GM12873 (cell line): ENCODE measurements around the gene PLCH1.

Experiments
- CTCF ChIP-seq: IDR thresholded peaks from 2 replicates; pipeline ENCODE4 v1.5.1; 2012; ENCODE audit warnings: low read depth, mild to moderate bottlenecking, moderate library complexity, low read length, control low read depth; ENCODE audit not compliant: insufficient read depth; ENCODE audit errors: missing control alignments

The PLCH1 gene

DNA sequence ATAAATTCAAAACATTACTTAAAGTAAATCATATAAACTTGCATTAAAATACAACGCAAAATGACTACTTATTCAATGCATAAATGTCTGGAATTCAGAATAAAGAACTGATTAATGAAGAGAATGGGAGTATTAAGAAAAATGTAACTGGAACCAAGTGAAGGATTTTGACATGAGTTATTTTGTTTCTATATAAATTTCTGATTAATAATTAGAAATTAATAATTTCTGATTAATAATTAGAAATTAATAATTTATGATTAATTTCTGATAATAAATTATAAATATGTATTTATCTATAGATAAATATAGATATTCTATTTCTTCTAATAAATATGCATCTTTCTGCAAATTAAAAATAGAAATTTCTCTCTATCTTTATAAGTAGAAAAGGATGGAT lies 291.4 kb downstream of the PLCH1 start:
- no peak for TF ChIP-seq CTCF

DNA sequence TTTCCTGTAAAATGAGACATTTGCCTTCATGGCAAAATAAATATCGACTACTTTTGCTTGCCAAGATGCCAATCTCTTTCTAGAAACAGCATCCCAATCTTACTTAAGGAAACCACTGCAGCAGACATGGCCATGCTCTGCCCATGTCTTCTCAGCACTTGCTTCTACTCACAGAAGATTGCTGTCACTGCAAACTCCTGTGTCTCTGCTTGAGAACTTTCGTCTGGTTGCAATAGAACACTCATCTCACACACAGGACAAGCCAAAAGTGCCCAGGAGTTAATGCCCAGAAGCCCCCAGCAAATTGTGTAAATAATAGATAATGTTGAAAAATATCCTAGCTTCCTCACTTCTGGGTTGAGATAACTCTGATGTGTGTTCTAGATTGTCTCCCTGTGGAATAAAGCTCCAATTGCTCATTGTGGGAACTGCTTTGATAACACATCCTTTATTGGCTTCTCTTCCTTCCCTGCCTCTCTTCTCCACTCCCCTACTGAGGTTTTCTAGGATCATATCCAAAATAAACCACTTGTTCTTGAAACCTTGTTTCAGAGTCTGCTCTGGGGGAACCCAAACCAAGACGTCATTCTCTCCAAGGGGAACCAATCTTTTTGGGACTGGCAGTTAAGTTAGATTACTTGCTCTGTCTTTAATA lies 295.1 kb downstream of the PLCH1 start:
- no peak for TF ChIP-seq CTCF

GRCh38 chr3:155448531-155448930 lies 296.3 kb downstream of the PLCH1 start:
- no peak for TF ChIP-seq CTCF

DNA sequence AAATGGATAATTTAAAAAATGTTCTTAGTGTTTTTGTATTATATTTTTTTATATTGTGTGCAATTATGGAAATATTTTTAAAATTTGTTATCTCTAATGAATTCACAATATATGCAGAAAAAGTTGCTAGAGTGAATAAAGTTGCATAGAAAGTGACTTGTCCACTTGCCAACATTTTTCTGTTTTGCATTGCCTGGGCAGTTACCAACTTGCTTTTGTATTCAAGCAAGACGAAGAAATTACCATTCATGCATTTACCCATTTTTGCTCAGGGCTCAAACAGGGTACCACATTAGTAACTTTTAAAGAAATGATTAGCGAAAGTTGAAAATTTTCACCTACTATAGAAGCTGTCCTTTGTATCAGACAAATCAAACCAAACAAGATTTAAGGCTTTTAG lies 298.5 kb downstream of the PLCH1 start:
- no peak for TF ChIP-seq CTCF

GRCh38 chr3:155444771-155445170 lies 300.1 kb downstream of the PLCH1 start:
- TF ChIP-seq CTCF, result no peak

- no peak for TF ChIP-seq CTCF
Observed at GRCh38 chr3:155443815-155444214, 301.1 kb downstream of the PLCH1 start.

DNA sequence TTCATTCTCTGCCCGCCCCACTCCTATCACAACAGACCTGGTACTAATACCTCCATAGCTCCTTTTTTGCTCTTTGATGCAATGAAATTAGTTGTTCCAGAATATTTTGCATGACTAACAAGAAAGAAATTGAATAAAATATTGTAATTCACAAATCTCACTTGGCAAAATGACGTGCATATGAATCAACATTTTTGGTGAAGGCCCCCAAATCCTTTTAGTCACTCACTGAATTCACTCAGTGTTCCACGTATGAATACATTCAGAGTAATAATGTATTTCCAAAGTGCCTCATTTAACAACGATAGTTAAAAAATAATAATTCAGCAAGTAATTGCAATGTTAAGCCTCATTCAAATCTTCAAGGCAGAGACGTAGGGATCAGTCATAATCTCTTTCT lies 302.8 kb downstream of the PLCH1 start:
- TF ChIP-seq CTCF, result no peak

GRCh38 chr3:155441506-155441905 lies 303.4 kb downstream of the PLCH1 start:
- TF ChIP-seq CTCF, result no peak
